GM21723 (cell line): ENCODE measurements around the gene TMEM140.
"Not testable (repeated sequence)": the region's sequence is repeated elsewhere in the genome, so short reads cannot be mapped to it uniquely, and the experiment has no call there.

Source experiments
- ATAC-seq: cut with Tn5 transposase; IDR thresholded peaks from one replicate; pipeline ENCODE4 v1.9.1; 2021; ENCODE audit warnings: mild to moderate bottlenecking, moderate library complexity; ENCODE audit not compliant: unreplicated experiment

TMEM140 gene

DNA sequence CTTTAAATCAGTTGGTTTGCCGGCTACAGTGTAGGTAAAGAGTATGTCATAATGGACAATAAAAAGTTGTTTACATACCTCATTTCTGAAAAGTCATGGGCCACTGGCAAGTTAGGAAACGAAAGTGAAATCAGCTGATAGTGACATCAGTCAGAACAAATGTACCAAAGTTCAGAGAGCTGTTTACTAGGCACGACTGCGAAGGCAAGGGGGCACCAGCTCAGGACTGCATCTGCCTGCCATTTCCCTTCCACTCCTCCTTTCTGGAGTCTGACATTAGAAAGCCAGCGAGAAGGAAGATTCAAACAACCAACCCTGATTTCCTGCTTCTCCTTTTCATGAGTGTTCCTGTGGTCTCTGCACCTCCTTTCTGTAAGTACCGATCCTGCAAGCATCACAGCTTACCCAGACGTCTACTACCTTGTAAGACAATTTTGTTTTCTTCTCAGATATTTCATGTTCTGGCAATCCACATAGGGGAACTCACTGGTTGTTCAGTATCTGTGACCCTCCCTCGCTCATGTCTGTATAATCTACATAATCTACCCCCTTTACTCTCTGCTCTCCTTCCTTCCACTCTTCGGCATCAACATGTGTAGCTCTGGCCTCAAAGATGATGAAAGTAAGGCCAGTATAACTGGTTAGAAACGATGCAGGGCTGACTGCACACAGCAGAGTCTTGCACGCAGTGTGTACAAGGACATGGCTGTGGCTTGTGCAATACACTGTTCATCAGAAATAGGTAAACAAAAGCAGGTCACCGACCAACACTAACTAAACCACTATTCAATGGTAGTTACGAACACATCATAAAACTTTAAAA is at the start of gene TMEM140:
TSS of gene TMEM140 (plus strand) at position 174 of the 823 bp plus-strand sequence. CDS start 16,370 bp downstream, outside the sequence.
- peak; percentile 85 for ATAC-seq

DNA sequence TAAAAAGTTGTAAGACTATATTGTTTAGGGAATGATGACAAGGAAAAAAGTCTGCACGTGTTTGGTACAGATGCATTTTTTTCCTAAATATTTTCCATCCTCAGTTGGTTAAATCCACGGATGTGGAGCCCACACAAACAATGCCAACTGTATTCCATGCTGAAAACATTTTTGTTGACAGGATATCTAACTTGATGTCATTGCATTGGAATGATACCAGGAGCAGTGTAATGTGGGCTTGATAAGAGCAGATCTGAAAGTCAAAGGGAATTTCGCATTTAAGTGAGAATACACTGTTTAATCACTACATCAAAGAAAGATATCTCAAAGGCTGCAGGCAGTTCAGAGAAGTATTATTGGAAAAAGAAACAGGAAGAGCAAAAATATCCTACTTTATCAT is 49.5 kb upstream of the TMEM140 start:
- no peak for ATAC-seq

DNA sequence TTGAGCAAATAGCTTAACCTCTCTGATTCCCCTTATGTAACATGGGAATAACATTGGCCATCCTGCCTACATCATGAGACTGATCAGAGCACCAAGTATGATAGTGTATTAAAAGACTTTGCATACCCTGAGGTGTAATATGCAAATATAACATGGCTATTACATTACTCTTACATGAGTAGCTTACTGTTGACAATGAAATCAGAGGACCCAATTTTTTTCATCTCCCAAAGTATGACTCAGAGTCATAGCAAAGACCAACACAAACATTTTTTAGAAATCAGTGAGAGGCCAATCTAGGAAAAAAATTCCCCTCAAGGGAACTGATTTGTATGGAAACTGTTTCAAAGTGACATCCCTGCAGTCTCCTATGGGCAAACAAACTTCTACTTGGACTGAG is 47.0 kb upstream of the TMEM140 start:
- no peak for ATAC-seq

DNA sequence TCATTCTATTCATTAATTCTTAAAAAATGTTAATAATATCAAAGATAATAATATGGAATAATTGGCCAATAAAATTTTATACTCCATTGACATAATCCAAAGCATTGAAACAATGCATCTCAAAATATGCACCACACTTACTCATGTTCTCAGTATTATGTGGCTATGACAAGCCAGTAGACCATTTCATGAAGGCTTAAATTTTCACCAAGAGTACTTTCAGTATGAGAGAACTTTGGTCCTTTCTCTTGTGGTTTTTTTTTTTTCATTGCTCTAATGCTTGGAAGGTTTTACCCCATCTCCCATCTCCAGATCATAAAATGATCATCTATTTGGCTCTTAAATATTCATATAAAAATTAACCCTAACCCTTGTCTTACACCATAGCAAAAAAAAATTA is 45.5 kb upstream of the TMEM140 start:
- ATAC-seq: peak; percentile 89

DNA sequence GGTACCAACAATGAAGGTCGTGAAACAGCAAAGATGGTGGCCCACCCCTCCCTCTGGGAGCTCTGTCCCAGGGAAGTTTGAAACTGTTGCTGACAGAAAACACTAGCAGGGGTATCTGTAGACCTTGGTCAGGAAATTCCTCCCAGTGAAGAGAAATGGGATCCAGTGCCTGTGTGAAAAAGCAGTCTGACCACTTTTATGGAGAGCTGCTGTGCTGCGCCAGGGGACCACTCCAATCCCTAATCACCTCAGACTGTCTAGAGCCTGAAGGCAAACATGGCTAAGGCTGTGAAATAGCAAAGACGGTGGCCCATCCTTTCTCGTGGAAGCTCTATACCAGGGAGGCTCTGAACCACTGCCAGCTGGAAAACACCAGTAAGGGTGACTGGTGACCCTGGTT is 38.3 kb upstream of the TMEM140 start:
- ATAC-seq: no peak

GRCh38 chr7:135109976-135110375 is 37.9 kb upstream of the TMEM140 start:
- no peak for ATAC-seq

- ATAC-seq: no peak
Observed at GRCh38 chr7:135111379-135111778, 36.5 kb upstream of the TMEM140 start.

DNA sequence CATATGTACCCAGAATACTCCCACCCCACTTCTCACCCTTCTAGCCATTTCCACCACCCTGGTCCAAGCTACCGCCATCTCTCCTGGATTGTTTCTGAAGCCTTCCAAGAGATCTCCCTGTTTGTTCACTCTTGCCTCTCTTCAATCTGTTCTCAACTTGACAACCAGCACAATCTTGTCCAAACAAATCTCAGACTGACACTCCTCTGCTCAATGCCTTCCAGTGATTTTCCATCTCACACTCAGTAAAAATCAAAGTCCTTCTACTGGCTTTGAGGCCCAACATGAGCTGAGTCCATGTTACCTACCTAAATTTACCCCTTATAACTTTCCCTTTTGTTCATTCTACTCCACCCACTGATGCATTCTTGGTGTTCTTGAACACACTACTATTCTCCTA is 33.2 kb upstream of the TMEM140 start:
- ATAC-seq: no peak

GRCh38 chr7:135117096-135117495 is 30.8 kb upstream of the TMEM140 start:
- no peak for ATAC-seq

DNA sequence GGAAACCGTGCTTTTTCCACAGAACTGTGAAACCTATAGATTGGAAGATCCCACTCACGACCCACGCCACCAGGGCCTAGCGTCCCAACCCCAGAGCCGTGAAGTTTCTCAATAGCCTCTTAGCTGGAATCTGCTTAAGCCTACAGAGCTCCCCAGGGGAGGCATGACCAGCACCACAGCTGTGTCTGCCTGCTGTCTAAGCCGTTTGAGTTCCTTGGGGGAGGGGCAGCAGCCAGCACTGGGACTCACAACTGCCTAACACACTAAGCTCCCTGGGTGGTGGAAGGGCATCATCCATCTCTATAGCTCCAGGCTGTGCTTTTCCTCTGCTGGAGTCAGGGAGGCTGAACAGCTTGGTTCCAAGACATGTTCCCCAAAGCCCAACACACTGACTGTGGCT is 26.0 kb upstream of the TMEM140 start:
- ATAC-seq: no peak

GRCh38 chr7:135124631-135125030 is 23.2 kb upstream of the TMEM140 start:
- not testable (repeated sequence) for ATAC-seq

DNA sequence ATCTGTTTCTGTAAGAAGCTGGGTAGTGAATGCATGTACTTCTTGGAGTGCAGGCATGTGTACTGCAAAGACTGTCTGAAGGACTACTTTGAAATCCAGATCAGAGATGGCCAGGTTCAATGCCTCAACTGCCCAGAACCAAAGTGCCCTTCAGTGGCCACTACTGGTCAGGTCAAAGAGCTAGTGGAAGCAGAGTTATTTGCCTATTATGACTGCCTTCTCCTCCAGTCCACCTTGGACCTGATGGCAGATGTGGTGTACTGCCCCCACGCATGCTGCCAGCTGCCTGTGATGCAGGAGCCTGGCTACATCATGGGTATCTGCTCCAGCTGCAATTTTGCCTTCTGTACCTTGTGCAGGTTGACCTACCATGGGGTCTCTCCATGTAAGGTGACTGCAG is 18.9 kb upstream of the TMEM140 start:
- no peak for ATAC-seq

DNA sequence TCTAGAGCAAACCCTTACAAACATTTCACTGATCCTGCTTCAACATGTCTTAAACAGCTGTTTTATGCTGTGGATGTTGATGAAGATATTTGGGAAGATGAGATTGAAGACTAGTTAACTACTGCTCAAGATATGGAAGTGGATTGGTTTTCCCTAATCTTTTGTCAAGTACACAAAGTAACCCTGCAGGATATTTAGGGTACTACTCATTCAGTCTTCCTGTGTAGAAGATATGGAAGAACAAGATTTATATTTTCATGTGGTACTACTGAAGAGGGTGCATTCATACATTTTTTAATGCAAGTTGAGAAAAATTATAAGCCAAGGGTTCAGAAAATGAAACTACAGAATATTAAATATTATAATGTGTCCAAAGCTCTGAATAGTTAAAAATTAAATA is 18.3 kb upstream of the TMEM140 start:
- no peak for ATAC-seq

DNA sequence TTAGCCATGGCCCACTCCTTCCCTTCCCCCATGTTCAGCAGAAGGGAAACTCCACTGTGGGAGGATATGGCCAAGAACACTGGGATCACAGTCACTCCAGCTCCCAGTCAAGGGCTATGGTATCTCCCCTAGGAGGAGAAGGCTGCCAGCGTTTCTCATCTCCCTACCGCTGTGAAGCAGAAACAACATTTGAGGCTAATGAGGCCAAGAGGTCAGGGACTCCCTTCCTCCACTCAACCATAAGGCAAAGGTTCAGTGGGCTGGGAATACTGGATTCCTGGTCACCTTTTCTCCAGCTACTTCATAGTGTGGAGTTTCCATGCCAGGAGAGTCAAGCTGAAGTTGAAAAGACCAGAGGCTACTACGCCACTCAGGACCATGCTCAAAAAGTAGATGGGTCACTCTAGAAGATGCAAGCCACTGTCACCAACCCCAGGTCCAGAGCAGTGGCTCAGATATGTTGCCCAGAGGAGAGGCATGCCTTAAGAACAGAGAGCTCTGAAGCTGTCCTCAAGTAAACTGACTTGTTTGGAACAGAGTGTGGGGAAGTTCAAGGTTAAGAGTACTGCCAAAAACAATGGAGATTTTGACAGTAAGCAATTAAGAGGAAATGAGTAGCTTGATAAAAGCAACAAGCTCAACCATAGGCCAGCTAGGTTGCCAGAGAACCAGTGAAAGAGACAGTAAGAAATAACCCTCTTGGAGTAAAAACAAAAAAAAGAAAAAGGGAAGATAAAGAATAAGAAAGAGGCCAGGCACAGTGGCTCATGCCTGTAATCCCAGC is 3.8 kb upstream of the TMEM140 start:
- no peak for ATAC-seq

- ATAC-seq: peak; percentile 22
Observed at GRCh38 chr7:135147341-135147898, 452 bp upstream of the TMEM140 start.

GRCh38 chr7:135150072-135150782 is 2.4 kb downstream of the TMEM140 start:
- ATAC-seq: no peak

DNA sequence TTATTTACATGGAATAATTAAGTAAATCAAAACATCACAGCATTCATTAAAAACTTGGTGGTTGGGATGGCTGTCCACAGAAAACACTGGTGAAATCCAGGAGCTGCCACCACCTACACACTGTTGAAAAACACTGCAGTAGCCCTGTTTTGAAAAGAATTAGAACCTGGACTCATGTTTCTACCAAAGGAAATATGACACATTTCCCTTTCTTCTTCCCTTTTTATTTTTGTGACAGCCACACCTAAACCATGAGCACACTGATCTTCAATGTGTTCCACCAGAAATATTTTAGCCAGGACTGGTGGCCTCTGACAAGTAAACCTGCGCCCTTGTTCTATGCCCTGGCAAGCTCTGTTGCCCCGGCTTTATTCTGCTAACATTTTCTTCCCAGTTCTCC is 3.3 kb downstream of the TMEM140 start:
- ATAC-seq: no peak

GRCh38 chr7:135151533-135151932 is 3.7 kb downstream of the TMEM140 start:
- ATAC-seq: no peak

DNA sequence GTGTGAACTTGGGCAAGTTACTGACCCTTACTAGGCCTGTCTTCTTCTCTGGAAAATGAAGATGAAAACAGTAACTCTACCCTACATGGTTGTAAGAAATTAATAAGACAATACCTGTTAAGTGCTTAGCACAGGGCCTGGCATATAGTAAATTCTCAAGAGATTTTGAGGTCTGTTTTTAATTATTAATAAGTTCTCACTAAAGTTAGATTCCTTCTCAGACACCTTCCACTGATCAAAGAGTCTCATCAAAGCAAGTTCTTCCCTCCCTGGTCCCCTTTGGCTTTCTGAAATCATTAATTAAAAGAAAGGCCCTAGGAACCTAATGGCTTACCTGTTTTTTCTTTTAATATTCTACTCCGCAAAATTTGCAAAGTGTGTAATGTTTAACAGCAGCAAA is 4.6 kb downstream of the TMEM140 start:
- ATAC-seq: no peak

DNA sequence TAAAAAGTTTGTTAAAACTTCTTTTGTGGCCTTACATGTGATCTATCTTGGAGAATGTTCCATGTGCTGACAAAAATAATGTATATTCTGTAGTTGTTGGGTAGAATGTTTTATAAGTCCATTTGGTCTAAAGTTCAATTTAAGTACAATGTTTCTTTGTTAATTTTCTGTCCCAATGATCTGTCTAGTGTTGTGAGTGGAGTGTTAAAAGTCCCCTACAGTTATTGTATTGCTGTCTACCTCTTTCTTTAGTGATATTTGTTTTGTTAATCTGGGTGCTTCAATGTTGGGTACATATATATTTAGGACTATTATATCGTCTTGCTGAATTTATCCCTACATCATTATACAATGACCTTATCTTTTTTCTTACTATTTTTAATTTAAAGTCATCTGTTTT is 6.9 kb downstream of the TMEM140 start:
- no peak for ATAC-seq

DNA sequence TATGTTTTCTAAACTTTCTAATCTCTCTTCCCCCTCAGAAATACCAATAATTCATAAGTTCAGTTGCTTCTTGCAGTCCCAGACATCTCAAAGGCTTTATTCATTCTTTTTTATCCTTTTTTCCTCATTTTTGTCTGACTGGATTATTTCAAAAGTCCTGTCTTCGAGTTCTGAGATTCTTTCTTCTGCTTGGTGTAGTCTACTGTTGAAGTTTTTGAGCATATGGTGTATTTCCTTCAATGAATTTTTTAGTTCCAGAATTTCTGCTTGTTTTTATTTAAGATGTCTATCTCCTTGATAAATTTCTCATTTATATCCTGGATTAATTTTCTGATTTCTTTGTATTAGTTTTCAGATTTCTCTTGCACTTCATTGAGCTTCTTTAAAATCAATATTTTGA is 8.4 kb downstream of the TMEM140 start:
- ATAC-seq: no peak
